Measurements from ENCODE around the gene CAMK1G.

CAMK1G gene

GRCh38 chr1:209624558-209625549, 41.3 kb downstream of the CAMK1G start:
- Histone ChIP-seq H3K36me3 (ENCODE audit: insufficient read depth, low read depth, low read length) (no peaks in the 10 kb centered on the region), H3K9ac (ENCODE audit: low read depth, low read length) (no peak overlapping the region), H3K4me3 (ENCODE audit: low read length) (no peak overlapping the region), H3K27me3 (ENCODE audit: insufficient read depth, low read length) (peaks cover 9% of the 10 kb centered on the region; the same call in 1 of the 2 replicates), H3K9me3 (ENCODE audit: insufficient read depth, low read depth, low read length) (no peaks in the 10 kb centered on the region), H3K4me1 (ENCODE audit: insufficient read depth, low read length) (peaks cover 4% of the 10 kb centered on the region), H3K27ac (ENCODE audit: low read length) (no peak overlapping the region)

DNA sequence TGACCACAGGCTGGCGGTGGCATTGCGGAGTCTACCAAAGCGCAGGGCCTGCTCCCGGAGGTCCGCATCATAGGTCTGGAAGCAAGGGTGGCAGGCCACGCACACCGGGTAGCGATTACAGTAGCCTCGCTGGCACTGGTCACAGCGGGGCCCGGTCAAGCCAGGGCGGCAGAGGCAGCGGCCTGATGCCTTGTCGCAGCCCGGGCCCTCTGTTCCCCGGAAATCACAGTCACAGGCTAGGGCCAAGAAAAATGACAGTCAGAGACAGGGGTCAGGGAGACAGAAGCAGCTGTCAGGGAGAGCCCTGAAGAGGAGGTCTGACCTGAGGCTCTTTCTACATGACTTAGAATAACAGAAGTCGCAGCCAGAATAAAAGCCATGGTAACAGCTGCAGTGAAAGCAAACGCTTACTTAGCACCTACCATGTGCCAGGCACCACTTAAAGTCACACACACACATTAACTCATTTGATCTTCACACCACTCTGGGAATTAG, 42.3 kb downstream of the CAMK1G start:
- Histone ChIP-seq H3K4me1 (ENCODE audit: insufficient read depth, low read length) (peaks cover 12% of the 10 kb centered on the region), H3K27ac (ENCODE audit: low read length) (no peak overlapping the region), H3K4me3 (ENCODE audit: low read length) (no peak overlapping the region), H3K36me3 (ENCODE audit: insufficient read depth, low read depth, low read length) (no peaks in the 10 kb centered on the region), H3K9ac (ENCODE audit: low read depth, low read length) (no peak overlapping the region), H3K9me3 (ENCODE audit: insufficient read depth, low read depth, low read length) (no peaks in the 10 kb centered on the region), H3K27me3 (ENCODE audit: insufficient read depth, low read length) (peaks cover 9% of the 10 kb centered on the region; the same call in 1 of the 2 replicates)

- Histone ChIP-seq H3K9me3 (ENCODE audit: insufficient read depth, low read depth, low read length) (no peaks in the 10 kb centered on the region), H3K4me1 (ENCODE audit: insufficient read depth, low read length) (peaks cover 13% of the 10 kb centered on the region), H3K27me3 (ENCODE audit: insufficient read depth, low read length) (peaks cover 9% of the 10 kb centered on the region; the same call in 1 of the 2 replicates), H3K36me3 (ENCODE audit: insufficient read depth, low read depth, low read length) (no peaks in the 10 kb centered on the region), H3K9ac (ENCODE audit: low read depth, low read length) (no peak overlapping the region), H3K4me3 (ENCODE audit: low read length) (no peak overlapping the region), H3K27ac (ENCODE audit: low read length) (no peak overlapping the region)
Measured at GRCh38 chr1:209626346-209627026, 43.0 kb downstream of the CAMK1G start.

GRCh38 chr1:209627027-209627731, 43.7 kb downstream of the CAMK1G start:
- H3K9ac ChIP-seq (ENCODE audit: low read depth, low read length): no peak overlapping the region
- H3K9me3 ChIP-seq (ENCODE audit: insufficient read depth, low read depth, low read length): no peaks in the 10 kb centered on the region
- H3K4me3 ChIP-seq (ENCODE audit: low read length): no peak overlapping the region
- H3K4me1 ChIP-seq (ENCODE audit: insufficient read depth, low read length): peaks cover 13% of the 10 kb centered on the region
- no peaks in the 10 kb centered on the region for H3K36me3 ChIP-seq (ENCODE audit: insufficient read depth, low read depth, low read length)
- no peak overlapping the region for H3K27ac ChIP-seq (ENCODE audit: low read length)
- H3K27me3 ChIP-seq (ENCODE audit: insufficient read depth, low read length): peaks cover 9% of the 10 kb centered on the region; the same call in 1 of the 2 replicates

DNA sequence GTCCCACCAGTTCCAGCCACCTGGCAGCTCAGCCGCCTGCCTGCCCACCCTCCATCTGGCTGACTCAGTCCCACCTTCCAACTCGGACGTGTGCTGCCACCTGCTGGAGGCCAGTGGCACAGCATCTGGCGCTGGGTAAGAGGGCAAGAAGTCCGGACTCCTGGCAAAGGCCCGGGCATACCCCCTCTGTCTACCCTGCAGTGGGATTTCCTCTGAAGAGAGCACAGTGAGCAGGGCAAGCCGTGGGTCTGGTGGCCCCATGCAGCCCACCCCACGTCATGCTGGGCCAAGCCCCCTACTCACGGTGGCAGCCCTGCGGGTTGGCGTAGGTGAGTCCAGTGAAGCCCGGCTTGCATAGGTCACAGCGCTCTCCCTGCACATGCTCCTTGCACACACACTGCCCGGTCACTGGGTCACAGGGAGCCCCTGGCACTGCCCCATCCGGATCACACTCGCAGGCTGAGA, 44.2 kb downstream of the CAMK1G start:
- H3K27ac ChIP-seq (ENCODE audit: low read length): no peak overlapping the region
- H3K36me3 ChIP-seq (ENCODE audit: insufficient read depth, low read depth, low read length): no peaks in the 10 kb centered on the region
- H3K9me3 ChIP-seq (ENCODE audit: insufficient read depth, low read depth, low read length): no peaks in the 10 kb centered on the region
- H3K4me1 ChIP-seq (ENCODE audit: insufficient read depth, low read length): peaks cover 13% of the 10 kb centered on the region
- H3K4me3 ChIP-seq (ENCODE audit: low read length): no peak overlapping the region
- peaks cover 9% of the 10 kb centered on the region; the same call in 1 of the 2 replicates for H3K27me3 ChIP-seq (ENCODE audit: insufficient read depth, low read length)
- no peak overlapping the region for H3K9ac ChIP-seq (ENCODE audit: low read depth, low read length)

DNA sequence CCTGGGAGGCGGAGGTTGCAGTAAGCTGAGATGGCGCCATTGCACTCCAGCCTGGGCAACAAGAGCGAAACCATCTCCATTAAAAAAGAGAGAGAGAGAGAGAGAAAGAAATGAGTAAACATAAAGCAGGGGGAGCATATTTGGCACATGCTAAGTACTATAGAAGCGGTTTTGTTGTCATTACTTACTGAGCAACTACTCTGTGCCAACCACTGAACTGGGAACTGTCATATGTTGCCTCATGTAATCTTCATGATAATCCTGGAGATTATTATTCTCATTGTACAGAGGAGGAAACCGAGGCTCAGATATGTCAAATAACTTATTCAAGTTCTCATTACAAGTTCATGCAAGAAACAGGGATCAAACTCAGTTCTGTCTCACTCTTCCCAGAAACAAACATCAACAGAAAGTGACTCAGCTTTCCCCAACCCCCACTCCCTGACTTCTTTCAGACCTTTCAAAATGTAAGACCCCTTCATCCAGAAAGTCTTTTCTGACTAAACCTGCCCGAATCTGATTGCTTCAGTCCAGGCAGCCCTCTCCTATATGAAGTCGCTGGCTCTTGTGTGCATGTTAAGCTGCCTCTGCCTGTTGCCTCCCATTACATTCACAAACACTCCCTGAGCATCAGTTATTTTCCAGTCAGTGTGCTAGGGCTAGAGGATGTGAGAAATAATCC, 45.2 kb downstream of the CAMK1G start:
- no peak overlapping the region for H3K4me3 ChIP-seq (ENCODE audit: low read length)
- peaks cover 9% of the 10 kb centered on the region; the same call in 1 of the 2 replicates for H3K27me3 ChIP-seq (ENCODE audit: insufficient read depth, low read length)
- H3K9me3 ChIP-seq (ENCODE audit: insufficient read depth, low read depth, low read length): no peaks in the 10 kb centered on the region
- H3K4me1 ChIP-seq (ENCODE audit: insufficient read depth, low read length): peaks cover 13% of the 10 kb centered on the region
- H3K36me3 ChIP-seq (ENCODE audit: insufficient read depth, low read depth, low read length): no peaks in the 10 kb centered on the region
- H3K27ac ChIP-seq (ENCODE audit: low read length): no peak overlapping the region
- H3K9ac ChIP-seq (ENCODE audit: low read depth, low read length): no peak overlapping the region

DNA sequence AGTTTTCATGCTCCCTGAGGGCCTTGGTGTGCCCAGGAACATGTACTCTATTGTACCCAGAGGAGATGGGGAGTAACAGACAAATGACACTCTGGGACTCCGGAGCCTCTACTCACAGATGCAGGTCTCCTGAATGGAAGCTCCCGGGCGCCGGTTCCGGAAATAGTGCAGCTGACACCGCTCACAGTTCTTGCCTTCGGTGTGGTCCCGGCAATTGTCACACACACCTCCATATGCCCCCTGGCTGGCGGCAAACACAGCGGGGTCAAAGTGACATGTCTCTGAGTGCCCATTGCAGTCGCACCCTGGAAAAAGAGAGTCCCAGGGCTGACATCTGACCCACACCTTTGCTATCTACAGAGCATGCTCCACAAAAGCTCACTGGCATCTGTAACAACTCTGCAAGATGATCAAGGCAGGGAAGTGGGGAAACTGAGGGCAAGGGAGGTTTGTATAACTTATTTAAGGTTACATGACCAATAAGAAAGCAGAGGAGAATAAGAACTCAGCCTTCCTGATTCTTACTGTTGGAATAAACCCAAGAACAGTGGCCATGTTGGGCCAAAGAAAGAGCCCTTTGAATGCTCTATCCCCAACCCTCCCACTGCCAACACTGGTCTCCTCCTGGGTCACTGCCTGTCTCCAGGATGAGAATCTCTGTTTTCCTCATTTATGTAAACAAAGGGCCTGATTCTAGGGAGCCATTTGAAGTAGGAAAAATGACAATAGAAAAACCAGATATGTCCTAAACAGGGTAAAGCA, 46.3 kb downstream of the CAMK1G start:
- no peak overlapping the region for H3K9ac ChIP-seq (ENCODE audit: low read depth, low read length)
- no peak overlapping the region for H3K4me3 ChIP-seq (ENCODE audit: low read length)
- peaks cover 9% of the 10 kb centered on the region; the same call in 1 of the 2 replicates for H3K27me3 ChIP-seq (ENCODE audit: insufficient read depth, low read length)

GRCh38 chr1:209630383-209631225, 47.1 kb downstream of the CAMK1G start:
- Histone ChIP-seq H3K4me3 (ENCODE audit: low read length) (no peak overlapping the region), H3K27me3 (ENCODE audit: insufficient read depth, low read length) (peaks cover 9% of the 10 kb centered on the region; the same call in 1 of the 2 replicates), H3K36me3 (ENCODE audit: insufficient read depth, low read depth, low read length) (no peaks in the 10 kb centered on the region), H3K9ac (ENCODE audit: low read depth, low read length) (no peak overlapping the region), H3K4me1 (ENCODE audit: insufficient read depth, low read length) (peaks cover 13% of the 10 kb centered on the region), H3K27ac (ENCODE audit: low read length) (no peak overlapping the region), H3K9me3 (ENCODE audit: insufficient read depth, low read depth, low read length) (no peaks in the 10 kb centered on the region)

More for the DNA sequence above, 46.3 kb downstream of the CAMK1G start:
- no peak overlapping the region for H3K27ac ChIP-seq (ENCODE audit: low read length)
- H3K4me1 ChIP-seq (ENCODE audit: insufficient read depth, low read length): peaks cover 13% of the 10 kb centered on the region
- H3K36me3 ChIP-seq (ENCODE audit: insufficient read depth, low read depth, low read length): no peaks in the 10 kb centered on the region
- no peaks in the 10 kb centered on the region for H3K9me3 ChIP-seq (ENCODE audit: insufficient read depth, low read depth, low read length)

- Histone ChIP-seq H3K27me3 (ENCODE audit: insufficient read depth, low read length) (no peaks in the 10 kb centered on the region), H3K9ac (ENCODE audit: low read depth, low read length) (no peak overlapping the region), H3K4me1 (ENCODE audit: insufficient read depth, low read length) (peaks cover 13% of the 10 kb centered on the region), H3K36me3 (ENCODE audit: insufficient read depth, low read depth, low read length) (no peaks in the 10 kb centered on the region), H3K4me3 (ENCODE audit: low read length) (no peak overlapping the region), H3K27ac (ENCODE audit: low read length) (no peak overlapping the region), H3K9me3 (ENCODE audit: insufficient read depth, low read depth, low read length) (no peaks in the 10 kb centered on the region)
Measured at GRCh38 chr1:209633335-209633997, 50.0 kb downstream of the CAMK1G start.
